Stimulated activated CD4-positive, alpha-beta T cell treated with anti-CD3 and anti-CD28 coated beads, Interleukin-1b, Interleukin-23, amount 100 ng/mL, for 1 hour (primary cell): ENCODE results near the gene SIRPA.

Experiments
- DNase-seq, 2 donors: peaks; one replicate each; pipeline ENCODE4 v3.0.0-alpha.2; 2020; ENCODE audit warnings: low read depth in 2 of 2

Gene SIRPA

DNA sequence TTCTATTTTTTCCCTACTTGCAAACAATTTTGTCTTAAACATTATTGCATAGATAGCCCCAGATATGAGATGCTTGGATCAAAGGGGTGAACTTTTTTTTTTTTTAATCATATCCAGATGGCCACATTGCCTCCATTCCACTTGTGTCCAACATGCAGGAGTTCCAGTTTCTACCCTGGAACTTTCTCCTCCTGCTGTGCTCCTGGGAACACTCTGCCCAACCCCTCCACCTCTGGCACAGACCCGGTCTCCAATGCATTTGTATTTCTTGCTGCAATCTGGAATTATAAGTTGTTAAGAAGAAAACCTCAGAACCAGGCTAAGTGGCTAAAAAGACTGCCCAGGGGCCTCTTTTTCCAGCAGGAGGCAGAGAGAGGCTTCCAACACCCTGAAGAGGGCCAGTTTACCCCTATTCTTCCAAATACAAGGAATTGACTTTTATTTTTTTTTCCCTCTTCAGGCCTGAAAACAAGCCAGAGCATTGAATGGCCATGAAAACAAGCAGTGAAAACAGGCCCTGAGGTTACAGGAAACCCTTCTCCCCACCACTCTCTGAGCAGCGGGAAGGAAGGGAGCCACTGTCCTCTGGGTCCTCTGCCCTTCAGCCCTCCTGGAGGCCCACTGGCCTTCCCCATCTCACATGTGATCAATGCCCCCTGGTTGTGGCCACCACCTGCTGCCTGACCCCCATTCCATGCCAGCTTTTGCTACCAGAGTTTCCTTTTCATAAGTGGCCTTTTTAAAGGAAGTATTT lies 54.3 kb downstream of the SIRPA start:
- no peak for DNase-seq

- DNase-seq: no peak
Measured at GRCh38 chr20:1950836-1951235, 55.6 kb downstream of the SIRPA start.

- no peak for DNase-seq
Measured at GRCh38 chr20:1951436-1952115, 56.4 kb downstream of the SIRPA start.

DNA sequence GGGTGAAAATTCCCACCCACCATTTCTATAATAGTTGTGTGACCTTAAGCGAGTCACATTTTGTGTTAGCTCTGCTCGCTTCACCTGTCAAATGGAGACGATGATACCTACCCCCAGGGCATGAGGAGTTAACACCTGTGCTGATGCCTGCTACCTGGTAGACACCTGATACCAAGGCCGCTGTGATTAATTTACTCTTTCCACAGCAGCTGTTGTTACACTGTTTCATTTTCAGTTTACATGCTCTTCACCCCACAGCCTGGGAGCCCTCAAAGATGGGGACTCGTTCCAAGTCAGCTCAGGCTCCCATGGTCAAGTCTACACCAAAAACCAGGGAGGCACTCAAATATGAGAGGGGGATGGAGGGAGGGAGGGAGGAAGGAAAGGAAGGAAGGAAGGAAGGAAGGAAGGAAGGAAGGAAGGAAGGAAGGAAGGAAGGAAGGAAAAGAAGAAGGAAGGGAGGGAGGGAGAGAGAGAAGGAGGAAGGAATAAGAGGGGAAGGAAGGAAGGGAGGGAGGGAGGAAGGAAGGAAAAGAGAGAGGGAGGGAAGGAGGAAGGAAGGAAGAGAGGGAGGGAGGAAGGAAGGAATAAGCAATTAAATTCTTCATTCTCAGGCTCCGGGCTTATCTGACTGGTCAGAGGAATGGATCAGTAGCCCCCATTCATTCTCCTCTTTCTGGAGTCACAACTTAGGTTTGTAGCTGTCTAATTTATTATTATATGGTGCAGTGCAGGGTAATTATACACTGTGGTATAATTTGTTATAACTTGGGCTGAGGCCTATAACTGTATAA lies 57.7 kb downstream of the SIRPA start:
- DNase-seq: no peak

- no peak for DNase-seq
Measured at GRCh38 chr20:1953621-1954020, 58.4 kb downstream of the SIRPA start.

- no peak for DNase-seq
Measured at GRCh38 chr20:1955217-1955616, 60.0 kb downstream of the SIRPA start.

DNA sequence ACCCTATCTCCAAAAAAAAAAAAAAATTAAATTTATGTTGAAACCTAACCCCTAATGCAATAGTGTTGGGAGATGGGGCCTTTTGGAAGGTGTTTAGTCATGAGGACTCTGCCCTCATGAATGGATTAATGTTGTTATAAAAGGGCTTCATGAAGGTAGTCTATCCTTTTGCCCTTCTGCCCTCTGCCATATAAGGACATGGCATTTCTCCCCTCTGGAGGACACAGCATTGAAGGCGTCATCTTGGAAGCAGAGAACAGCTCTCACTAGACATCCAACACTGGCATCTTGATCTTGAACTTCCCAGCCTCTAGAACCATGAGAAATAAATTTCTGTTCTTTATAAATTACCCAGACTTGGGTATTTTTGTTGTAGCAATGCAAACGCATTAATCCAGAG lies 63.2 kb downstream of the SIRPA start:
- no peak for DNase-seq

GRCh38 chr20:1959156-1959555 lies 63.9 kb downstream of the SIRPA start:
- no peak for DNase-seq

DNA sequence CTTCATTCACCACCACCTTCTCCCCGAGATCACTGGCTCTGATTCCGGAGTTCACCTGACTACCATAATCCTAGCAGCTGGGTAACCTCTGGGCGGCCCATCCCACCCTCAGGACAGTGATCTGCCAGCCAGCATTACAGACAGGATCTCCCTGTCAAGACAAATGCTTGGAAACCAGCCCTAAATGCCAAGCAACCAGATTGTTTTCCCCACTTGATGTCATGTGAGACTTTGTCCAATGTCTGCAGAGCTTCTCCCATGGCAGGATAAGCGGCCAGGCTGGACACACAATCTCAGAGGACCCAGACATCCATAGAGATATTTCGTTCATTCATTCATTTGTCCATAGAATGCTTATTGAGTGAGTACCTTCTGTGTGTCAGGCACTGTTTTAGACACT lies 66.2 kb downstream of the SIRPA start:
- DNase-seq: no peak

GRCh38 chr20:1964061-1964460 lies 68.9 kb downstream of the SIRPA start:
- no peak for DNase-seq

DNA sequence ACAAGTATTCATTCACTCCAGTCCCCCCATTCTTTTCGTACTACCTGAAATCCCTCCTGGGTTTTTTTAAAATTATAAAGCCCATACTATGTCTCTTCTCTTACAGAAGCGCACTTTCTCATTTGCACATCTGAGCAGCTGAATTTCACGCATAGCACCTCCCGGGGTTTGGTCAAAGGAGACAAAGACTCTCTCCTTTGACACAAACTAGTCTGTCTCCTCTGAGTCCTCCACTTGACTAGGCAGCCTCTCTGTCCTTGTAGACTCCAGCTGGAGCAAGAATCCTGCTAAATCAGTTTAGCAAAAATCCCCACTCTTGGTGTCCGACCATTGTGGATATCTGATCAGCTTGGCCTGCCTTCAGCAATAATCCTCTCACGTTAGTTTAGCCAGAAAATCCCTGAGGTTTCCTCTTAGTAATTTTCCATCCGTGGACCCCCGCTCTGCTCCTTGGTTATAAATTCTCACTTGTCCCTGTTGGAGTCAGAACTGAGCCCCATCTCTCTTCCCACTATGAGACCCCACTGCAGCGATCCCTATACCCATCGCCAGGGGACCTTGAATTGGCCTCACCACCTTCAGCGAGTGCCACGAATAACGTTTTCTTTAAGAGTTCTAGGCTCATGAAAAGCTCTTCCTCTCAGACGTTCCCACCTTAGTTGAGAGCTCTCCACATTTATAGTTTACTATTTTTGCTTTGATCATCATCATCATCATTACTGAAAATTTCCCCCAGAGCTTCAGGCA lies 69.6 kb downstream of the SIRPA start:
- DNase-seq: no peak

DNA sequence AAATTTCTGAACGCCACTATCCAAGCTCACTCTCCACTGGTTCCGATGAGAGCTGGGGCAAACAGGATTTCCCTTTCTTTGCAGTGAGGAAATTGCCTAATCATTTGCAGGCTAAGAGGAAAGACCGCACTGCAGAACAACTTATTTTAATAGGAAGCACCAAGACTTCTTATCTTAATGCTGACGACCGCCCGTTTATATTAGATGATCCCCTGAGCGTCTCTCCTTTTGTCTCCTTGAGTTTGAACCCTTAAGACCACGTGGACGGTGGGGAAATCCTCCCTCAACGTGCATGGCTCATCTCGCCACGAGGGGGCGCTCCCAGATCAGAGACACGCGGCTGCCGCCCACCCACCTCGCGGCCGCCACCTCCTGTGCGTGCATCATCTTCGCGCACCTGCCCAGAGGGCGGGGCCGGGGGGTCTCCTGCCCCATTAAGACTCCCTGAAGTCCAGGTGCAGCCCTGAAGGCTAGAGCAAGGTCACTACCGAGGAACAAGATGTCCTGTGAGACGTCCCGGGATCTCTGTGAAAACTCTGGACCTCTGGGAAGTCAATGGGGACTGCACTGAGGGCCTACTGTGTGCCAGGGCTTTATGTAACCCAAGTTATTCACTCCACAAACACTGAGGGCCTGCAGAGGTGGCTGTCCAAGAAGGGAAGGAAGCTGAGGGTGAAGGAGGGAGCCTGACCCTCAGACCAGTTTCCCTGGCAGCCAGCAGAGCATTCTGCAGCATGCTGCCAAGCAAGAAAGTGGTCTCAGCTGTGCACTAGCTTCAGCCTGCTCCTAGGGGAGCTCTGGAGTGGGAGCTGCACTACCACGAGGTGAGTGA lies 70.5 kb downstream of the SIRPA start:
- DNase-seq: peak; percentile 41 to 85

DNA sequence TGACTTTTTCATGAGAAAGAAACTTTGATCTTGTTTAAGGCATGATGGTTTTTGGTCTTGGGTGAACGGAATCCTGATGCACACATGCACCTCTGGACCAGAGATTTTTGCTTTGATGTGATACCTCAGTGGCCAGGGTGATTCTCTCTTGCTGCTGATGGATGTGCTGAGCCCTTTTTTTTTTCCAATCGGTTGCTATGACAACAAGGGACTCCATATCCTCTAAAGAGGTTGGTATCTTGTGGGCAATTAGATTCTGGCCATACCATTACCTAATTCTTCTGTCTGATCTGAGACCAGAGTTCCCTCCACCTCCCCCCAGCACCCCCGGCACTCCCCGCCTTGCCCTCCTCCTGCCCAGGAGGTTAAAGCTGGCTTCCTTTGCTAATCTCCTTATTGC lies 73.8 kb downstream of the SIRPA start:
- DNase-seq: no peak

GRCh38 chr20:1971893-1972586 lies 76.8 kb downstream of the SIRPA start:
- DNase-seq: no peak

DNA sequence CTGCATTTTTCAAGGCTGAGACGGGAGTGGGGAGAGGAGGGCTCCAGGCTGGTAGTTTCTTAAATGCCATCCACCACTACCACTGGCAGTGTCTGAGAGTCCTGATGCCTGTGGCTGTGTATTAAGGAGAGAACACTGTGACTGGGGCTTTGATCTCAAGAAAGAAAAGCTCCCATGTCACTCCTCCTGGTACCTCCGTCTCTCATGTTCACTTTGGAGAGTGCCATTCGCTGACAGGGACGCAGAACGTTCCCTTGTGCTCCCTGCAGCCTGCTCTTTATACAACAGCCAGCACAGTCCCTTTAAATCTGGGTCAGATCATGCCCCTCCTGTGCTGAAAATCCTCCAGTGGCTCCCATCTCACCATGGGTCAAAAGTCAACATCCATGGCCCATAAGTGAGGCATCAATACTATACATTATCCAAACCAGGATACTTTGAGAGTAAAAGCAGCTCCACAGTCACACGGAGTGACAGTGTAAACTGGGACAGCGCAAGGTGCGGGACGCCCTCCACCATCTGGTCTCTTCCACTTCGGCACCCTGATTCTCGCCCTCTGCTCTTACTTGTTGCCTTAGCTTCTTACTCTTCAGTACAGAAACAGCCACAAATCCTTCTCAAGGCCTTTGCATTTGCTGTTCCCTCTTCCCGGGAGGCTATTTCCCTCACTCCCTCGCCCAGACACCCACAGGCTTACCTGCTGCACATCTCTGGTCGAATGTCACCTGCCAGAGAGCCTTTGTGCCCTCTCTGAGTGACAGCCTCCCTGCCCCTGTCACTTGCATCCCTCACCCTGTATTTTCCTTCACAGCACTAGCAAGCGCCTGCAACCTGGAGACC lies 78.6 kb downstream of the SIRPA start:
- no peak for DNase-seq

DNA sequence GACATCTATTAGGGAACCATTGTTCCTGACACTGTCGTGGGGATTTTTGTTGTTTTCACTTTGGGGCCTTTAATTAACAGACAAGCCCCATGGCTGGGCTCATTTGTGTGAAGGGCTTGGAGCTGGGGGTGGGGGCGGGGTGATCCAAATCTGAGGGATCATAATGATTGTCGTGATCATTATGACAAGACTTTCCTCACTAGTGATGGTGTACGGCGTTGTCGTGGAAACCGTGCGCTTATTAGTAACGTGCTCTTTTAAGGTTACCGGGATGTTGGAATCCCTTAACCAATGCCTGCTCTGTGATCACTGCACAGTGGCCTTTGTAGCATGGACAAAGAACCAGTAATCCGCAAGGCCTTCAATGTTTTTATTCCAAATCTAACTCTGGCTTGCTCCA lies 80.1 kb downstream of the SIRPA start:
- DNase-seq: no peak

DNA sequence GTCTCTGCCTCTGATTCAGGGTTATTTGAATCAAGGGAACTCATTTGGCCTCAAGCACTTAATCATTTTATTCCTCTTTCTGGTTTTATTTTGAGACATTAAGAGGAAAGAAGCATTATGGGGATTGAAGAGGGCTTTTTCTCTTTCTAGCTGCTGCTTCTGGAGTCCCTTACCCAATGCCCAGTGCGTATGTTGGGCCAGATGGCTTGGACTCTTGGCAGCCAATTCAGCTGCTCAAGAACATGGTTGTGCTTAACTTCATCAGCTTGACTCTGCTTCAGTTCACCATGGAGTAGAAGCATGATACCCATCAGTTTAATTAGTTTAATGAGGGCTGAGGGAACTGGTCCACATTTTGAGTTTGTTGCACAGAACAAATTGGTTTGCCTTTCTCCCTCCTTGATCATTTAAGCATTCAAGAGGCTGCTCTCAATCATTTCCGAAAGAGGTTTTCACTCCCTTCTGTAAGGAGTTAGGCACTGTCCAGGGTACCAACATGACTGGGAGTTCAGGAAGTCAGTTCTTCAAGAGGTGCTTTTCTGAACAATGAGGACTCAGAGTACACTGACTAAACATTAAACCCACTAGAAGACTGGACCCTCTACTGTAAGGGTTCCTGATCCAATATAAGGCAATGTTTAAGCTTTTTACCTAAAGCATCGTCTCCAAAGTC lies 84.0 kb downstream of the SIRPA start:
- no peak for DNase-seq

- DNase-seq: no peak
Measured at GRCh38 chr20:1982686-1983085, 87.5 kb downstream of the SIRPA start.

DNA sequence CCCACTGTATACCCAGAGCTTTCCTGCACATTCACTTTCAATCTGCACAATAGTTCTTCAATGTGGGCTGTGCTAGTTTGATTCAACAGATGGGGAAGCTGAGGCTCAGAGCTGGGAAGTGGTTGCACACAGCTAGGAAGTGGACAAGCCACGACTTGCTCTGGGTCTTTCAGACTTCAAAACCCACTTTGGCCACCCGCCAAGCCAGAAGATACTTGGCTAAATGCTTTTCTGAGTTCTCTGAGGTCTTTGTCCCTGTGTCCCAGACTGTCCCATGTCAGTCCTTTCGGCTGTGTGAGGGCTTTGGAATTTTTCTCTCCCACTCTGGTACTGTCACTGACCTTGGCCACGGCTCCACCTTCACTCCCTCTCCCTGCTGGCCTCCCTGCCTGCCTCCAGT lies 88.1 kb downstream of the SIRPA start:
- no peak for DNase-seq
